ENCODE measurements around the gene FAM241B. TPM values are rescaled to one million over a fixed set of nuclear protein-coding genes. Genes with fewer than 3 reads are reported as not detected.

Gene FAM241B
- total RNA-seq, 1 donor from 2014 or later = not detected

DNA sequence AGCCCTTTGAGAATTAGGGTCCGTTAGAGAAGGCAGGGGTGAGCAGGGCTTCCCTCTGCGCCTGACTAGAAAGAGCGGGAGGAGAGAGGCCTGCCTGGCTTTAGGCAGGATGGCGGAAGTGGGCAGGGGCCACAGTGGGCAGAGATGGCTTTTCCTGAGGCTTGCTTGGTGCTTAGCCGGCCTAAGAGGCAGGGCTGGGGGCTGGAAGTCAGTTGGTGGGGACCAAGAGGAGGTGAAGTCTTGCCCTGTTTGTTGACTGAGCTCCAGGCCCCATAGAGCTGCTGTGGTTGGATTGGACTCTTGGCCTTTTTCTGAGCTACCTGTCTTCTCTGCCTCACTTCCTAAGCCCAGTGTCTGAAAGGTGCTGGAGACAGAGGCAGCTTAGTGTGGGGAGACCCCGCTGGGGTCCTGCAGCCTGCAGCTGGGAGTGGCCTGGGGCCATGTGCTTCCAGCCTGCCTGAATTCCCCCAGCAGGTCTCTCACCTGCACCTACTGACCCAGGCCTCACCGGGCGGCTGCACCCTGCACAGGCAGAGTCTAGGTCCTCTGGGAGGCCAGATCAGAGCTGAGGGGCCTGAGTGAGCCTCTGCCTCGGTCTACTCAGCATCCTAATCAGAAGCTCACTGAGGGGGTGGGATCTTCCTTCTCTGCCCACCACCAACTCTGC is 4.8 kb downstream of the FAM241B start:
- DNase-seq = no peak

DNA sequence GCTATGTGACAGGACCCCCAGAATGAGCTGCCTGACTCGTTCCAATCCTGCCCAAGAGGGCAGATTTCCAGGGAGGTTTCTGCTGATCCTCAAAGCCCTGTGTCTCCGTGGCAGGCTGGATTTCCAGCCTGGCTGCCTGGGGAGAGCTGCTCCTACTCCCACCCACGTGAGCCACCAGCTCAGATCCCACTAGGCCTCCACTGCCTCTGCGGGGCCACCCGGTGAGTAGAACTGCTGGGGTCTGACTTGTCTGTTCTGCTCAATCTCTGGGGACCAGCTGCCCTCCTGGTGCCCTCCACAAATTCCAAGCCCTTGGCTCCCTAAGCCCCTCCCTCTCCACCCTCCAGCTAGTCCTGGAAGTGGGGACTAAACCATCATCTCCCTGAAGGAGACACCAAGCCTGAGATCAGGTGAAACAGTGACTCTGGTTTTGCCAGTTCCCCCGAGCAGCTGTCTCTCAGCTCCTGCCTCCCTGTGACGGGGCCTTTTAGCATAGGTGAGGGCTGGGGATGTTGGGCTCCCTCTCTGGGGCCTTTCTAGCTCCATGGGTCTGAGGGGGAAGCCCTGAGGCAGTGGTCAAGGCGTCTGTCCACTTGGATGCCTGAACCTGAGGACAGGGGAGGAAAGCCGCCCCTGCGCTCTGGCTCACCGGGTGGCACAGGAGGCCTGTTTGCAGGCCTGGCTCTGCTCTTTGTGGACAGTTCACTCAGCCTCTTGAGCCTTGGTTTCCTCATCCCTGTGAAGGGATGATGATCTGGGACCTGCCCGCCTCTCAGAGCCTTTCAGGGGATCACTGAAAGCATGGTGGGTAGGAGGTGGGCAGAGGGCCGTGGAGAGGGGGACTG is 5.6 kb downstream of the FAM241B start:
- no peak for DNase-seq

GRCh38 chr10:69636273-69636575 is 6.2 kb downstream of the FAM241B start:
- DNase-seq = no peak

- DNase-seq = peak; percentile 47
Measured at GRCh38 chr10:69636626-69637605, 6.9 kb downstream of the FAM241B start.

DNA sequence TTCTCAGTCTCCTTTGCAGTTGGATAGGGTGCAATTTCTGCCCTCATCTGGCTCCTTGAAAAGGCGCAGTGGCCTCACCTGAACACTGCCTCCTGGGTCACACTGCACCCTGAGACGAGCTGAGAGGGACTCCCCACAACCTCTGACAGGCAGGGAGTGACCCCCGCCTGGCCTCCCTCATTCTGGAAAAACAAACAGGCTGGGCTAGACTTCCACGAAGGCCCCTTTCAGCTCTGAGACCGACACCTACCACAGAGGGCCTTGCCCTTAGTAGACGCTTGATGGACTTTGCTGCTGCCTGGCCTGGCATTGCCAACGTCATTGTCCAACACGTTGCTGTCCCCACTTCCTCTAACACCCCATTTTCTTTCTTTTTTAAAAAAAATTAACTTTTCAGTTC is 8.6 kb downstream of the FAM241B start:
- DNase-seq = no peak

DNA sequence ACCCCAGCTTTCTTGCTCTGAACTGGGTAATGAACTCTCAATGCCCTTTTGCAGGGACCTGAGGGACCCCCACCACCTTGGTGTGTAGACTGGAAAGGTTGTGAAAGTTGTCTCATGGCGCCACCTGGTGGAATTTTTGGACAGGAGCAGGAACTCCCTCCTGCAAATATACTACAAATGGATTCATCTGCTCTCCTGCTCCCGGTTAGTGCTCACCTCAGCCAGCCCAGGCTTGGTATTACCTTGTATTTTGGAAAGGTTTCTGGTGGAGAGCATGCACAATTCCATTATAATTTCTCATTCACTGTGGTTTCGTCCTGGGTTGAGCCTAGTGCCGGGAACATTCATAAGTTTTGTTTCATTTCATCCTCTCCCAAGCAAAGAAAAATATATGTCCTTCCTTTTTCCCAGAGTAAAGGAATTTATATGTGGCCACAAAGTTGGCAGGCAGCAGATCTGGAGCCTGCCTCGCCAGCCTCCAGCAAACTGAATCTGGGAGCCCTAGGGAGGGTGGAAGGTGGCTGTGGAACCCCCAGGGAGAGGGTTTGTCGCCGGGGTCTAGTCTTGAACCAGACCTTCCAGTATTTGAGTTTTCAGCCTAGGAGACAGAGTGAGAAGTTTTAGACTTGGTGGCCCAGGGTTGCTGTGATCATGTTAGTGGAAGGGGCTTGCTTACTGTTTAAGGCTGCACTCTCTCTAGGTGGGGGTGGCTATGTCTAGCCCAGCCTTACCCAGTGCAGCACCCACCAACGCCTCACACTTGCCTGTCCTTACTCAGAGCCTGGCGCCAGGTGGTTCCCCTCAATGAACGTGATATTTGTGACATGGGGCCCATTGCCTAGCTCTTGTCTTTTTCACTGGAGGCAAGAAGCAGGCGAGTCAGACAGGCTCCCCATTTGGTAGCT is 9.5 kb downstream of the FAM241B start:
- peak; percentile 83 for DNase-seq

DNA sequence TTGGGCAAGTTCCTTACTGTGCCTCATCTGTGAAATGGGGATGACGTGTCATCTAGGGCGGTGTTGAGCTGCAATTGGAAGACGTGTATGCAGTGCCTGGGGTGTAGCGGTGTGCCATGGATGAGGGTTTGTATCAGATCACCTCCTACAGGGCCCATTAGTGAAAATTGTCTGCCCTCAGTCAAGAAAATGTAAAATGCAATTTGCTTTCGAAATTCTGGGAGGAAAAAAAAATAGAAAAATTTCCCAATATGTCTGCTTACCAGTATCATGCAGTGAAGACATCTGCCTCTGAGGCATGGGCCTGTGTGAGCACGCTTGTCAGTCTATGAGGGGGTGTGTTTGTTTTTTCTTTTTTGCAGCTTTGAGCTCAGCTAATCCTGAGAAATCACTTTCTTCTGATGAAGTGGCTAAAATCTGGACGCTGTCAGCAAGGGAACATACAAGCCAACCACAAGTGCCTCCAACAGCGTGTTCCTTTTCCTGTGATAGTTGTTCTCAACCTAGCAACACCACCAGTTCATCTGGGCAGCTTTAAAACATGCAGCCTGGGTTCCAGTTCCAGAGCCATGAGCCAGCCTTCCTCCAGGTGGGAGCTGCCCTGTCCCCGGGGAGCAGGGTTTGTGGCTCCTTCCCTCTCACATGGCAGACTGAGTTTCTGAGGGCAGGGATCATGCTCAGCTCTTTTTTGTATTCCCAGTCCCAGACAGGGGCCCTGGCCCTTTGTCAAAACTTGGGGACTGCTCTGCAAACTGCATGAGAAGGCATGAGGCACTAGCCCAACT is 10.3 kb downstream of the FAM241B start:
- DNase-seq = no peak

DNA sequence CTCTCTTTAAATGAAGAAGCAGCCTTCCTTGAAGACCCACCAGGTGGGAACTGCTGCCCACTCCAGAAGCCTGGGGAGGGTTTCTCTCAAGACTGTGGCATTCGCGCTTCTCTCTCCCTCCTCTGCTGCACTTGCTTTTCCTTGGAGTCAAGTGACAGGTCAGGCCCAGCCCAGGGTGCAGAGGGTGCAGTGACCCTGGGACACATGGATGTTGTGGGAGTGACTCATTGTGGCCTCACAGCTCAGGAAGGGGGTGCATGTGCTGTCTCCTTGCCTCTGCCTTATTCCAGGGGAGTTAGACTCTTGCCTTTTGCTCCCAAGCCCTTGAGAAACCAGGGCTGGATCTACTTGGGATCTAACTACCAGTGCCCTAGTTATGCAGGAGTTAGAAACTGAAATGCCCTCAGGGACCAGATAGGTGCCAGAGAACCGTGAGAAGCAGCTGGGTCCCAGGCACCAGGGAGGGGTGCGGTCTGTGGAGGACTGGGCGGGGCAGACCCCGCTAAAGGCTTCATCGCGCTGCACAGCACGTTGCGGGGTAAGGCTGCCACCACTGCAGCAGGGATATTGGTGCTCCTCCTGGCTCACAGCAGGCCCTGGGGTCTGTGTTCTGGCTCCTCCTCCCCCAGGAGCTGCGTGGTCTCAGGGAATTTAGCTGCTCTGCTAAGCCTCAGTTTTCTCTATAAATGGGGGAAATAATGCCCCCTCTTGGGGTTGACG is 11.4 kb downstream of the FAM241B start:
- no peak for DNase-seq

GRCh38 chr10:69642747-69643146 is 12.7 kb downstream of the FAM241B start:
- DNase-seq = no peak

DNA sequence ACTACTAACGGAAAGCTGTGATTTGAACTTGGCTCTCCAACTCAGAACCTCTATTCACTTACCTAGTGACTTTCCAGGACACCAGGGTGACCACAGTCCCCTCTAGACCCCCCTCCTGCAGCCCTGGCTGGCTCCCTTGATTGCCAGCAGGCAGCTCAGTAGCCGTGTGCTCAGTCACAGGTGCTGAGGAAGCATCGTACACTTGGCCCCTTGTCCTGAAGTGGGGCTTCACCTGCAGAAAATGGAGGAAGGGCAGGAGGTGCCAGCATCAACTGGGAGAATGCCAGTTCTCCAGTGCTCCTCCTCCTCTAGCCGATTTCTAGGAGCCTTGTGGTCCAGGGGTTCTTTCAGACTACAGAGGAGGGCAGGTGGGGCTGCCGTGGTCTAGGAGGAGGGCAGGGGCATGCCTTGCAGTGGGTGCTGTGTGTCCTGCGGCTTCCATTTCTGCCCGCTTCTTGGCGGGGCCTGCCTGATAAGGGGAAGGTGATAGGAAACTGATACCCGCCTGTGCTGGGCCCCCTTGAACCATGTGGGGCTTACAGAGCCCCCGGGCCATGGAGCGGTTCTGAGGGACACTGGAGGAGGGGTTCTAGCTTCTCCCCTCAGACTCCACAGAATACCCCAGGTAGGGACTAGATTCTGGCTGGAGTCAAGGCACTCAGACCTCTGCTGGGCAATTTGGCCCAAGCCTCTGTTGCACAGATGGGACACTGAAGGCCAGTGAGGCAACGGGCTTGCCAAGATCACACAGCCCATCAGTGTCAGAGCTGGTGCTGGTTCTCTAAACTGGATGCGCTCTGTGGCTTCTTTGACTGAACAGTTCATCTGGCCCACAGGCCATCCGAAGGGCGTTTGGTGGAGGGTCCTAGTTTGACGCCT is 14.0 kb downstream of the FAM241B start:
- DNase-seq = no peak

DNA sequence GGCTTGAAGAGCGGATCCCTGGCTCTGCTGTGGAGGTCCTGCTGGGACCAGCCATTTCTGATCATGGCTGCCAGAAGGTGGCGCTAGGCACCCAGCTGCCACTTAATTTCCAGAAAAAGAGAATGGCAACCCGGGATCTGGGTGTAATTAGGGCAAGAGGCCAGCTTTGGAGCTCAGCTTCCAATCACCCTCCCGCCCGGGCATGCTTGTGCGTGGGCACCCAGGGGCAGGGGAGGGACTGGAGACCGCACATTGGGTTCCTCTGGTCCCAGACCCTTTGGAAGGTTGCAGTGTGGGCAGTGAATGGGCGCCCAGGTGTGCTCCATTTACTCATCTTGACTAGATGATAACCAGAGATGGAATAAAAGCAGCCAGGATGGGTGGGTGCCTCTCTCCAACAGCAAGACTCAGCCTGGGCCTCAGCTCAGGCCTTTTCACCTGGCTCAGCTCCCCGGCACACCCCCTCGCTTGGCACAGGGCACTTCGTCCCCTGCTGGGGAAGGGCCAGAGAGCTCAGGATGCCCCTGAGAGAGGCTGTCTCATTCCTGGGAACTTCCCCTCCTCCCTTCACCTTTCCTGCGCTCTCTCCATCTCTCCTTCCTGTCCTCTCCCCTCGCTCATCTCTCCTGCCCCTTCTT is 14.7 kb downstream of the FAM241B start:
- peak; percentile 73 for DNase-seq

DNA sequence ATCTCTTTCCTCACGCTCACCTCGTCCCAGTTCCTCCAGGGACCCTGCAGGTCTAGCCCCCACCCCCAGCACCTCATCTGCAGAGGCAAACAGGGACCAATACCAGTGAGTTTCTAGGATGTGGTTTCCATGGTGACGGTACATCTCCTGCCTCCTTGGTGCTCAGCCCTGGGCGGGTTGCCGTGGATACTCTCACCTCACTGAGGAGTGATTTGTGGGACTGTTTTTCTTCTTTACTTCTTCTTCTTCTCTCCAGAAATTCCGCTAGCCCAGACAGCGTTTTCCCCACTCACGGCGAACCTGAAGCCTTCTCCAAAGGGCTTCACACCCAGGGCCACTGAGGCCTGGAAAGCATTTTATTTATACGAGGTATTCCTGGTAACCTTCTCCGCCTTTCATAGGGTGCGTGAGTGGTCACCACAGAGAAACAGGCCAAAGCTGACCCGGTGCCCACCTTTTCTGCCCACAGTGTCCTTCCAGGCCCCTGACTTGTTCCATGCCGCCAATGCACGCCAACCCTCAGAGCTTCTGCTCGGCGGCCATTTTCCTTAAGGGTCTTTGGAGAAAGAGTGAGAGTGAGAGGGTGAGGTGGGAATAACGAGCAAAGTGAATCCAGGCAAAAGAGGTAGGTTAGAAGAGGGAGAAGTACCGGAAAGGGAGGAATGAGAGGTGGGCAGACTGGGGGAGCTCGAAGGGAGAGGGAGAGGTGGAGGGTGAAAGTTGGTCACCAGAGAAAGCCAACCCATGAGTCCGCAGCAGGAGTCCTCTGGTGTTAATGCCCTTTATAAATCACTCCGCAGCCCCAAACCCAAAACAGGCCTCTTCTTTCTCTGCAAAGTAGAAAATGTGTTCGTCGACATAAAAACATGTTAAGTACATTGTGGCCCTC is 15.5 kb downstream of the FAM241B start:
- DNase-seq = no peak

GRCh38 chr10:69646185-69647060 is 16.4 kb downstream of the FAM241B start:
- DNase-seq = no peak

GRCh38 chr10:69647126-69647525 is 17.1 kb downstream of the FAM241B start:
- DNase-seq = no peak

- DNase-seq = no peak
Measured at GRCh38 chr10:69647819-69648218, 17.8 kb downstream of the FAM241B start.

DNA sequence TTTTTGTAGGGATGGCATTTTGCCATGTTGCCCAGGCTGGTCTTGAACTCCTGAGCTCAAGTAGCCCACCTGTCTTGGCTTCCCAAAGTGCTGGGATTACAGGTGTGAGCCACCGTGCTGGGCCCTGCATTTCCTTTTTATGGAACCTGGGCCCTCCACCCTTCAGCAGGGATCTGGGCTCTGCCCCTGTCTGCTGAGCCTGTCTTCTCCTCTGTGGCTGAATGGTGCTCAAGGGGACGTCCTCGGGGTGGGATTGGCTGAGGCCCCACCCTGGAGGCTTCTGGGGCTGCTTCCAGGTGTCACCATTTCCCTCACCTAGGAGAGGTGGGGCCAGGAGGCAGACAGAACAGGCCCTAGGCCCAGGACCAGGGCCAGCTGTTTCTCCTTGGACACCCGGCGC is 18.4 kb downstream of the FAM241B start:
- no peak for DNase-seq
